Endometrial microvascular endothelial cells (primary cell): ENCODE measurements around the gene ZBTB46. TPM values are rescaled to one million over a fixed set of nuclear protein-coding genes. Genes with fewer than 3 reads are reported as not detected.

Source experiments
- in situ Hi-C: cut with HindIII; loops from 2 replicates; pipeline ENCODE4 v1.10.0; 2017; ENCODE audit warnings: low sequenced_read_pairs, low pct_unique_long_range_greater_than_20kb; ENCODE audit errors: inconsistent ontology term
- total RNA-seq: library from RNA; depleted of rRNA; stranded (reverse); fragments of >200 nt; gene quantifications from one replicate; pipeline ENCODE4 v1.2.3, GENCODE V29; 2015; ENCODE audit errors: inconsistent ontology term

Gene ZBTB46
- total RNA-seq, 1 donor from 2014 or later: not detected

- in situ Hi-C loops: no loop called here
These were observed 12.2 kb upstream of the ZBTB46 start for GRCh38 chr20:63843222-63843621.

GRCh38 chr20:63842258-63842657 is 11.2 kb upstream of the ZBTB46 start:
- in situ Hi-C loops: no loop called here

- in situ Hi-C loops: no loop called here
These were observed 9.4 kb upstream of the ZBTB46 start for GRCh38 chr20:63840405-63840828.

- in situ Hi-C loops: no loop called here
These were observed 8.6 kb upstream of the ZBTB46 start for GRCh38 chr20:63839620-63840019.

- in situ Hi-C loops: no loop called here
These were observed 6.4 kb upstream of the ZBTB46 start for GRCh38 chr20:63837479-63837878.

- in situ Hi-C loops: no loop called here
These were observed 5.6 kb upstream of the ZBTB46 start for GRCh38 chr20:63836458-63837344.

GRCh38 chr20:63835021-63835858 is 4.2 kb upstream of the ZBTB46 start:
- in situ Hi-C loops: no loop called here

GRCh38 chr20:63834491-63834880 is 3.4 kb upstream of the ZBTB46 start:
- in situ Hi-C loops: no loop called here

- in situ Hi-C loops: no loop called here
These were observed 2.9 kb upstream of the ZBTB46 start for GRCh38 chr20:63833776-63834490.

GRCh38 chr20:63831993-63832686 is 1.1 kb upstream of the ZBTB46 start:
- in situ Hi-C loops: no loop called here

- in situ Hi-C loops: no loop called here
These were observed 555 bp upstream of the ZBTB46 start for GRCh38 chr20:63831646-63831992.

- in situ Hi-C loops: no loop called here
These were observed 874 bp downstream of the ZBTB46 start for GRCh38 chr20:63829945-63830835.

GRCh38 chr20:63829603-63829944 is 1.5 kb downstream of the ZBTB46 start:
- in situ Hi-C loops: no loop called here

GRCh38 chr20:63828951-63829350 is 2.1 kb downstream of the ZBTB46 start:
- in situ Hi-C loops: no loop called here

GRCh38 chr20:63828545-63828944 is 2.5 kb downstream of the ZBTB46 start:
- in situ Hi-C loops: no loop called here

- in situ Hi-C loops: no loop called here
These were observed 2.9 kb downstream of the ZBTB46 start for GRCh38 chr20:63828124-63828523.

GRCh38 chr20:63826753-63827152 is 4.3 kb downstream of the ZBTB46 start:
- in situ Hi-C loops: no loop called here
